A673 (cell line): ENCODE data around the gene CDC42EP4.

ENCODE experiments used
- EZH2 ChIP-seq: fragments of 200-600 bp; sonication (generic); IDR thresholded peaks from 2 replicates; pipeline ENCODE4 v1.6.1; 2017; ENCODE audit warnings: borderline replicate concordance, low read depth, mild to moderate bottlenecking, mixed read lengths, antibody characterized with exemption, low read length; ENCODE audit not compliant: poor library complexity, severe bottlenecking
- TF ChIP-seq, protein P1 (sequence below): fragments of 300-800, 200-600 bp; sonication (generic); conservative IDR thresholded peaks from 2 replicates; pipeline ENCODE4 v1.5.1; 2017; ENCODE audit warnings: low read depth, mild to moderate bottlenecking, antibody characterized with exemption, low read length, moderate library complexity, mixed read lengths

DNA sequence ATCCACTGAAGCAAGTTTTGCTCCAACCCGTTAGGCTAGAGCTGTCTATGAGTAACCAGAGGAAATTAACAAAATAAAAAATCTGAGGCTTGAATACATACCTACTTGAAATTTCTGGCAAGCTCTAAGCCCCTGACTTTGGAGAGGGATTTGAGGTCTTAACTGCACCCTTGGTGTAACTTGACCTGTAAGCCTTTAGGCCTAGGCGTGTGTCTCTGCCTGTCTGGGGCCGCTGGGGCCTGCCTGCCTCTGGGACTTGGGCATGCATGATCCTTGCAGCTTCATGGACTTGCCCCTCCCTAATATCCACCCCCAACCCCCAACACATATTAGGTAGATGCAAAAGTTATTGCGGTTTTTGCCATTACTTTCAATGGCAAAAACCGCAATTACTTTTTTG, 3.7 kb upstream of the CDC42EP4 start:
- TF ChIP-seq EZH2: no peak
- TF ChIP-seq, protein P1, sequence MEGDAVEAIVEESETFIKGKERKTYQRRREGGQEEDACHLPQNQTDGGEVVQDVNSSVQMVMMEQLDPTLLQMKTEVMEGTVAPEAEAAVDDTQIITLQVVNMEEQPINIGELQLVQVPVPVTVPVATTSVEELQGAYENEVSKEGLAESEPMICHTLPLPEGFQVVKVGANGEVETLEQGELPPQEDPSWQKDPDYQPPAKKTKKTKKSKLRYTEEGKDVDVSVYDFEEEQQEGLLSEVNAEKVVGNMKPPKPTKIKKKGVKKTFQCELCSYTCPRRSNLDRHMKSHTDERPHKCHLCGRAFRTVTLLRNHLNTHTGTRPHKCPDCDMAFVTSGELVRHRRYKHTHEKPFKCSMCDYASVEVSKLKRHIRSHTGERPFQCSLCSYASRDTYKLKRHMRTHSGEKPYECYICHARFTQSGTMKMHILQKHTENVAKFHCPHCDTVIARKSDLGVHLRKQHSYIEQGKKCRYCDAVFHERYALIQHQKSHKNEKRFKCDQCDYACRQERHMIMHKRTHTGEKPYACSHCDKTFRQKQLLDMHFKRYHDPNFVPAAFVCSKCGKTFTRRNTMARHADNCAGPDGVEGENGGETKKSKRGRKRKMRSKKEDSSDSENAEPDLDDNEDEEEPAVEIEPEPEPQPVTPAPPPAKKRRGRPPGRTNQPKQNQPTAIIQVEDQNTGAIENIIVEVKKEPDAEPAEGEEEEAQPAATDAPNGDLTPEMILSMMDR: no peak
